CD14-positive monocyte (primary cell): ENCODE data around the gene RMI2. TPM values are rescaled to one million over a fixed set of nuclear protein-coding genes. Genes with fewer than 3 reads are reported as not detected.
A peak's percentile ranks its signal among the peaks of the same experiment; 100 is the strongest.
"Not testable (repeated sequence)": the region's sequence is repeated elsewhere in the genome, so short reads cannot be mapped to it uniquely, and the experiment has no call there.

Experiments used
- DNase-seq, 3 donors: peaks; one replicate each; pipeline ENCODE4 v3.0.0-alpha.2; 2011 to 2022
- H2AFZ ChIP-seq: 2 replicates; pipeline ENCODE4 v1.6.0; 2012; ENCODE audit warnings: mild to moderate bottlenecking, low read depth, low read length, inconsistent platforms; ENCODE audit not compliant: insufficient read depth, poor library complexity, severe bottlenecking
- H3K27ac ChIP-seq, 2 donors: 1 replicate in 1 of 2; 2 replicates in 1 of 2; pipeline ENCODE4 v1.5.1; 2012 to 2013; ENCODE audit warnings: low read length in 2 of 2, control low read depth in 1 of 2, inconsistent platforms in 1 of 2, low read depth in 1 of 2, mild to moderate bottlenecking in 1 of 2
- H3K27me3 ChIP-seq, 2 donors: one replicate each; pipeline versions ENCODE4 v1.6.0 to v1.6.1; 2011 to 2013; ENCODE audit warnings: low read length in 2 of 2; ENCODE audit not compliant: control insufficient read depth in 2 of 2, insufficient read depth in 2 of 2
- H3K36me3 ChIP-seq, 2 donors: replicated peaks in 1 of 2; 1 replicate in 1 of 2; 2 replicates in 1 of 2; pipeline versions ENCODE4 v1.5.1 to v1.6.1; 2012 to 2013; ENCODE audit warnings: low read length in 2 of 2, control low read depth in 1 of 2, inconsistent platforms in 1 of 2, mild to moderate bottlenecking in 1 of 2; ENCODE audit not compliant: insufficient read depth in 2 of 2, control insufficient read depth in 1 of 2
- H3K4me1 ChIP-seq, 2 donors: 1 replicate in 1 of 2; 2 replicates in 1 of 2; pipeline versions ENCODE4 v1.5.1 to v1.6.1; 2012 to 2013; ENCODE audit warnings: low read length in 2 of 2, control low read depth in 1 of 2, inconsistent platforms in 1 of 2, mild to moderate bottlenecking in 1 of 2, moderate library complexity in 1 of 2; ENCODE audit not compliant: insufficient read depth in 2 of 2, control insufficient read depth in 1 of 2
- H3K4me2 ChIP-seq: replicated peaks from 2 replicates; pipeline ENCODE3; 2012; ENCODE audit warnings: low read length, moderate library complexity, mild to moderate bottlenecking; ENCODE audit not compliant: poor library complexity, severe bottlenecking; ENCODE audit errors: extremely low read depth
- H3K4me3 ChIP-seq, 3 experiments: fragments of 200-600 bp in 1 of 3; sonication (generic) in 1 of 3; replicated peaks in 1 of 3; 1 replicate in 2 of 3; 2 replicates in 1 of 3; pipeline ENCODE4 v1.5.1; 2011 to 2013; ENCODE audit warnings: low read length in 3 of 3, mild to moderate bottlenecking in 3 of 3, control low read depth in 2 of 3, low read depth in 2 of 3, inconsistent platforms in 1 of 3, moderate library complexity in 1 of 3
- H3K79me2 ChIP-seq: 2 replicates; pipeline ENCODE4 v1.6.0; 2012; ENCODE audit warnings: mild to moderate bottlenecking, control low read depth, inconsistent platforms, low read length, moderate library complexity; ENCODE audit not compliant: insufficient read depth
- H3K9ac ChIP-seq: 2 replicates; pipeline ENCODE4 v1.6.0; 2017; ENCODE audit warnings: low read length, mild to moderate bottlenecking; ENCODE audit not compliant: insufficient read depth, poor library complexity, severe bottlenecking
- H3K9me3 ChIP-seq, 2 donors: replicated peaks in 1 of 2; 1 replicate in 1 of 2; 2 replicates in 1 of 2; pipeline versions ENCODE4 v1.5.1 to v1.6.1; 2012 to 2013; ENCODE audit warnings: low read length in 2 of 2, control low read depth in 1 of 2; ENCODE audit not compliant: control insufficient read depth in 1 of 2, insufficient read depth in 1 of 2
- H4K20me1 ChIP-seq: 2 replicates; pipeline ENCODE4 v1.6.0; 2012; ENCODE audit warnings: mild to moderate bottlenecking, low read length, control low read depth, moderate library complexity; ENCODE audit not compliant: insufficient read depth
- H3K27ac Mint-ChIP-seq, 7 donors: one replicate each; pipeline ENCODE4 v1.8.0; 2020; ENCODE audit warnings: mild to moderate bottlenecking in 7 of 7, mixed read lengths in 7 of 7, moderate library complexity in 6 of 7, inconsistent platforms in 2 of 7
- H3K27me3 Mint-ChIP-seq, 3 donors: one replicate each; pipeline ENCODE4 v1.8.0; 2021 to 2022; ENCODE audit warnings: low read depth in 3 of 3, mild to moderate bottlenecking in 3 of 3, mixed read lengths in 3 of 3, moderate library complexity in 3 of 3, inconsistent platforms in 1 of 3
- H3K36me3 Mint-ChIP-seq, 2 donors: one replicate each; pipeline ENCODE4 v1.8.0; 2020; ENCODE audit warnings: mixed read lengths in 2 of 2, inconsistent platforms in 1 of 2, mild to moderate bottlenecking in 1 of 2
- H3K4me1 Mint-ChIP-seq: one replicate; pipeline ENCODE4 v1.8.0; 2020; ENCODE audit warnings: mild to moderate bottlenecking, mixed read lengths
- H3K4me3 Mint-ChIP-seq, 2 donors: one replicate each; pipeline ENCODE4 v1.8.0; 2020; ENCODE audit warnings: mild to moderate bottlenecking in 2 of 2, mixed read lengths in 2 of 2, moderate library complexity in 1 of 2
- H3K9me3 Mint-ChIP-seq, 7 donors: one replicate each; pipeline ENCODE4 v1.8.0; 2020 to 2022; ENCODE audit warnings: mixed read lengths in 7 of 7, mild to moderate bottlenecking in 6 of 7, moderate library complexity in 6 of 7, inconsistent platforms in 2 of 7
- WGBS: methylation state at CpG from one replicate; pipeline ENCODE4 v1.1.5; 2013; ENCODE audit warnings: missing lambda C conversion rate; ENCODE audit not compliant: insufficient coverage; 5-methylcytosine and 5-hydroxymethylcytosine counted together
- intact Hi-C, 2 donors: fragments of 100-400 bp; cut with micrococcal nuclease; formaldehyde crosslinking; loops; one replicate each; pipeline versions ENCODE4 v1.15.0 to v1.15.1; 2023
- polyA plus RNA-seq, 3 donors: library from polyadenylated mRNA; depleted of rRNA in 1 of 3; unstranded in 2 of 3; stranded (reverse) in 1 of 3; fragments of 300-500 nt in 2 of 3; fragments of >200 nt in 1 of 3; fragmentation: Illumina TruSeq in 2 of 3; gene quantifications; 1 replicate in 2 of 3; 2 replicates in 1 of 3; pipeline ENCODE4 v1.2.3, GENCODE V29; 2012 to 2021
- TF ChIP-seq, protein P1 (sequence below): fragments of 200-600 bp; IDR thresholded peaks from one replicate; pipeline ENCODE4 v1.8.0; 2022; ENCODE audit warnings: antibody characterized with exemption, mild to moderate bottlenecking

Gene RMI2
- polyA plus RNA-seq, 3 donors: 0.17 to 0.24 (median 0.23) TPM

DNA sequence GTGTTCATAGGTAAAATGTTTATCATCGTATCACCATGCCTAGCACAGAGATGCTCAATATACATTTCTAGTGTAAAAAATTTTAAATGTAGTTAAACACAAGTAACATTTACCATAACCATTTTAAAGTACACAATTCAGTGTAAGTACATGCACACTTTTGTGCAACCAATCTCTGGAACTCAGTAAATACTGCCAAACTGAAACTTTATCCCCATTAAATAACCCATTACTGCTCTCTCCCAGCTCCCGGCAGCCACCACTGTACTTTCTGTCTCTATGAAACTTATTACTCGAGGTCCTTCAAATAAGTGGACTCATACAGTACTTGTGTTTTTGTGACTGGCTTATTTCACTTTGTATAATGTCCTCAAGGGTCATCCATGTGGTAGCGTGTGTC is 29.0 kb downstream of the RMI2 start:
- Histone ChIP-seq H3K27ac (no peak overlapping the region), H3K9ac (no peak overlapping the region), H2AFZ (no peak overlapping the region), H3K4me1 (peaks cover 15 to 17% of the 10 kb centered on the region in 2 donors), H3K79me2 (no peaks in the 10 kb centered on the region), H3K27me3 (peaks cover 4 to 11% of the 10 kb centered on the region in 2 donors), H3K4me3 (no peak overlapping the region), H3K9me3 (no peaks in the 10 kb centered on the region), H3K36me3 (no peaks in the 10 kb centered on the region), H4K20me1 (no peaks in the 10 kb centered on the region), H3K4me2 (no peak overlapping the region)
- no peak for DNase-seq
- H3K36me3 Mint-ChIP-seq: peaks cover 0 to 7% of the 10 kb centered on the region in 2 donors
- intact Hi-C loops: no loop called here
- TF ChIP-seq, protein P1, sequence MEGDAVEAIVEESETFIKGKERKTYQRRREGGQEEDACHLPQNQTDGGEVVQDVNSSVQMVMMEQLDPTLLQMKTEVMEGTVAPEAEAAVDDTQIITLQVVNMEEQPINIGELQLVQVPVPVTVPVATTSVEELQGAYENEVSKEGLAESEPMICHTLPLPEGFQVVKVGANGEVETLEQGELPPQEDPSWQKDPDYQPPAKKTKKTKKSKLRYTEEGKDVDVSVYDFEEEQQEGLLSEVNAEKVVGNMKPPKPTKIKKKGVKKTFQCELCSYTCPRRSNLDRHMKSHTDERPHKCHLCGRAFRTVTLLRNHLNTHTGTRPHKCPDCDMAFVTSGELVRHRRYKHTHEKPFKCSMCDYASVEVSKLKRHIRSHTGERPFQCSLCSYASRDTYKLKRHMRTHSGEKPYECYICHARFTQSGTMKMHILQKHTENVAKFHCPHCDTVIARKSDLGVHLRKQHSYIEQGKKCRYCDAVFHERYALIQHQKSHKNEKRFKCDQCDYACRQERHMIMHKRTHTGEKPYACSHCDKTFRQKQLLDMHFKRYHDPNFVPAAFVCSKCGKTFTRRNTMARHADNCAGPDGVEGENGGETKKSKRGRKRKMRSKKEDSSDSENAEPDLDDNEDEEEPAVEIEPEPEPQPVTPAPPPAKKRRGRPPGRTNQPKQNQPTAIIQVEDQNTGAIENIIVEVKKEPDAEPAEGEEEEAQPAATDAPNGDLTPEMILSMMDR: no peak
- no peak overlapping the region for H3K4me3 Mint-ChIP-seq
- 100% methylated on average over 1 of the region's 4 CpGs for WGBS
- peaks cover 34 to 77% (median 40%) of the 10 kb centered on the region in 3 donors for H3K27me3 Mint-ChIP-seq
- no peak overlapping the region for H3K27ac Mint-ChIP-seq
- H3K4me1 Mint-ChIP-seq: peaks cover 25% of the 10 kb centered on the region
- peaks cover 0 to 2% (median 0%) of the 10 kb centered on the region in 7 donors for H3K9me3 Mint-ChIP-seq

DNA sequence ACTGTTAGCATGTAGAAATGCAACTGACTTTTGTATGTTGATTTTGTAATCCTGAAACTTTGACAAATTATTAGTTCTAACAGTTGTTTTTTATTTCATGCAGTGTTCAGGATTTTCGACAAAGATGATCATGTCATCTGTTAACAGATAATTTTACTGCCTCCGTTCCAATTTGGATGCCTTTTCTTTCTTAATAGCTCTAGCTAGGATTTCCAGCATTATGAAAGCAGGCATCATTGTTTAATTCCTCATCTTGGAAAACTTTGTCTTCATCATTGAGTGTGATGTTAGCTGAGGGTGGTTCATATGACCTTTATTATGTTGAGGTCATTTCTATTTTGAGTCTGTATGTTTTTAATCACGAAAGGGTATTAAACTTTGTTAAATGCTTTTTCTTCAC is 31.9 kb downstream of the RMI2 start:
- H3K27me3 Mint-ChIP-seq: peaks cover 19 to 63% (median 23%) of the 10 kb centered on the region in 3 donors
- no peak overlapping the region for H3K27ac Mint-ChIP-seq
- H3K27ac ChIP-seq: no peak overlapping the region
- no peaks in the 10 kb centered on the region for H4K20me1 ChIP-seq
- no peak overlapping the region for H3K9ac ChIP-seq
- no peaks in the 10 kb centered on the region for H3K79me2 ChIP-seq
- peaks cover 0 to 2% of the 10 kb centered on the region in 2 donors for H3K36me3 Mint-ChIP-seq
- no peak overlapping the region for H2AFZ ChIP-seq
- intact Hi-C loops: no loop called here
- no peak for DNase-seq
- no peak overlapping the region for H3K4me2 ChIP-seq
- no peaks in the 10 kb centered on the region for H3K36me3 ChIP-seq
- no CpG with 5 or more reads among the region's 3 CpGs for WGBS
- TF ChIP-seq, protein P1: no peak
- H3K27me3 ChIP-seq: peaks cover 4 to 10% of the 10 kb centered on the region in 2 donors
- no peak overlapping the region for H3K4me3 ChIP-seq
- H3K4me3 Mint-ChIP-seq: no peak overlapping the region
- peaks cover 8% of the 10 kb centered on the region for H3K4me1 Mint-ChIP-seq
- H3K9me3 ChIP-seq: no peaks in the 10 kb centered on the region
- H3K9me3 Mint-ChIP-seq: no peaks in the 10 kb centered on the region
- H3K4me1 ChIP-seq: no peaks in the 10 kb centered on the region

DNA sequence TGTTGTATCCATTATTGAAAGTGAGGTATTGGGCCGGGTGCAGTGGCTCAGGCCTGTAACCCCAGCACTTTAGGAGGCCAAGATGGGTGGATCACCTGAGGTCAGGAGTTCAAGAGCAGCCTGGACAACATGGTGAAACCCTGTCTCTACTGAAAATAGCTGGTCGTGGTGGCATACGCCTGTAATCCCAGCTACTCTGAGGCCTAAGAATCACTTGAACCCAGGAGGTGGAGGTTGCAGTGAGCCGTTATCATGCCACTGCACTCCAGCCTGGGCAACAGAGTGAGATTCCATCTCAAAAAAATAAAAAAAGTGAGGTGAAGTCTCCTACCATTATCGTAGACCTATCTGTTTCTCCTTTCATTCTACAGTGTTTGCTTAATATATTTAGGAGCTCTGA is 33.7 kb downstream of the RMI2 start:
- H3K4me2 ChIP-seq, H3K27me3 ChIP-seq, H3K27ac ChIP-seq, H3K79me2 ChIP-seq, H3K4me1 ChIP-seq, H4K20me1 ChIP-seq, DNase-seq, H3K4me1 Mint-ChIP-seq, H3K36me3 ChIP-seq, H3K9me3 ChIP-seq, H3K4me3 Mint-ChIP-seq, H2AFZ ChIP-seq, H3K4me3 ChIP-seq, H3K9me3 Mint-ChIP-seq, intact Hi-C loops, H3K9ac ChIP-seq, H3K36me3 Mint-ChIP-seq: not testable (repeated sequence)
- 93% methylated on average over 3 of the region's 5 CpGs for WGBS
- peaks cover 14 to 56% (median 15%) of the 10 kb centered on the region in 3 donors for H3K27me3 Mint-ChIP-seq
- H3K27ac Mint-ChIP-seq: peak overlapping the region in 1 of 7 donors; percentile 4
